Subcutaneous adipose tissue (tissue), 4 donors: Measurements from ENCODE around the gene PPP2R1B. TPM values are rescaled to one million over a fixed set of nuclear protein-coding genes. Genes with fewer than 3 reads are reported as not detected.

Experiments used
- CTCF ChIP-seq: fragments of 450-650 bp; IDR thresholded peaks from one replicate; pipeline ENCODE4 v1.5.1; 2016; ENCODE audit warnings: low read depth, mild to moderate bottlenecking, control low read depth, antibody characterized with exemption, moderate library complexity
- total RNA-seq, 4 donors: library from RNA; depleted of rRNA; stranded (reverse); fragments of >200 nt; gene quantifications; one replicate each; pipeline ENCODE4 v1.1.0, GENCODE V29; 2016

The PPP2R1B gene
- total RNA-seq: 100 to 1,000 TPM in 1 of 4 donors, 10 to 100 TPM in 3; 35.8 to 146 (median 67.8) TPM

- no peak for TF ChIP-seq CTCF
Measured at GRCh38 chr11:111765984-111766833, at the start of gene PPP2R1B. PPP2R1B (minus strand) TSS chr11:111766389; CDS start chr11:111766361, 28 bp downstream.

GRCh38 chr11:111815489-111815888 lies 49.3 kb upstream of the PPP2R1B start:
- no peak for TF ChIP-seq CTCF

DNA sequence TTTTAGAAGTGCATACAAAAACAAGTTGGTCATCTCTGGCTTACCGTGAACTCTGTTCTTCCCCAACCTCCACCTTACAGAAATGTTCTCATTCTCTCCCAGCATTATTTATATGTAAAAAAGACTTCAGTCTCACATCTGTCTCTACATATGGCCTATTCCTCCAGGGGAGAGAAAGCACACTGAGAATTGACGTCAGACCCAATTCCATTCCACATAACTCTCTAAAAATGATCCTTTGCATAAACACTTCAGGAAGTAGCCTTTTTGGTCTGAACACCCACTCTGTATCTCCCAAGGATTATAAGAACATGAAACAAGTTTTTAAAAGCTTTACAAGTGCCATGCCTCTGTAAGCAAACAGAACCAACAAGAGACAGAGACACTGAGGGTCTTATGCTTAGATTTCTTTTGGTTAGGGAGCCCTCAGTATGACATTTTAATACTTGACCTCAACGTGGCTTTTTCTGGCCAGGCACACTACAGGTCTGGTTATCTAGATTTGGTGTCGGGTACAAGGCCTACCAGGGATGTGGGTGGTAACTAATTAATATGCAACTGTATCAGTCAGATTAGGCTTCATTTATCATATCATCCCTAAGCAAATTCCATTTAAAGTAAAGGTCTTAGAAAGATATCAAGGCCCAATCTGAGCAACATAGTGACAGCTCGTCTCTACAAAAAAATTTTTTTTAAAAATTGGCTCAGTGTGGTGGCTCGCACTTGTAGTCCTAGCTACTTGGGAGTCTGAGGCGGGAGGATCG lies 48.5 kb upstream of the PPP2R1B start:
- TF ChIP-seq CTCF: no peak

DNA sequence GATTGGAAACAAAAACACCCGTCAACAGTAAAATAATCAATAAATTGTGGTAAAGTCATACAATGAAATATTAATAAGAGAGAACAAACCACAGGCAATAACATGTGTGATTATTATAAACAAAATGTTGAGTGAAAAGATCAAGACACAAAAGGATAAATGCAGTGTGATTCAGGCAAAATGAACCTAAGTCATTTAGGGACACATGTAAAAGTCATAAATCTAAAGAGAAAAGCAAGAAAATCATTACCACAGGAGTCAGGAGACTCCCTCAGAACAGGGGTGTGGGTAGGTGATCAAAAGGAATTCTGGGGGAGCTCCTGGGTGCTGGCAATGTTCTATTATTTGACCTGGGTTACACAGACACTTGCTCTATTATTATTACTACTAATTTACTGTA lies 47.9 kb upstream of the PPP2R1B start:
- no peak for TF ChIP-seq CTCF

DNA sequence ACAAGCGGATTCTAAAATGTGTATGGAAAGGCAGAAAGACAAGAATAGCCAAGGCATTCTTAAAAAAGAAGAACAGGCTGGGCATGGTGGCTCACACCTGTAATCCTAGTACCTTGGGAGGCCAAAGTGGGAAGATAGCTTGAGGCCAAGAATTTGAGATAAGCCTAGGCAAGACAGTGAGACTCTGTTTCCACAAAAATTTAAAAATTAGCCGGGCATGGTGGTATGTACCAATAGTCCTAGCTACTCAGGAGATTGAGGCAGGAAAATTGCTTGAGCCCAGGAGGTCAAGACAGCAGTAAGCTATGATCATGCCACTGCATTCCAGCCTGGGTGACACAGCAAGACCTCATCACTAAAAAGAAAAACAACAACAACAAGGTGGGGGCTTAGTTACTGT lies 46.0 kb upstream of the PPP2R1B start:
- TF ChIP-seq CTCF: no peak

DNA sequence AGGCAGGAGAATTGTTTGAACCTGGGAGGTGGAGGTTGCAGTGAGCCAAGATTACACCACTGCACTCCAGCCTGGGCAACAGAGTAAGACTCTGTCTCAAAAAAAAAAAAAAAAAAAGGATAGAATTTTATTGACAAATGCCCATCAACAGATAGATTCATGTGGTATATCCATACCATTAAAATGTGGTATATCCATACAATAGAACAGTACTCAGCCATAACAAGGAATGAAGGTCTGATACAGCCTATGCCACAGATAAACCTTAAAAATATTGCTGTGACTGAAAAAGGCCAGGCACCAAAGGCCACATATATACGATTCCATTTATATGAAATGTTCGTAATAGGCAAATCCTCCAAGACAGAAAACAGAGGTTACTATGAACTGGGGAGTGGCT lies 45.3 kb upstream of the PPP2R1B start:
- TF ChIP-seq CTCF: no peak

DNA sequence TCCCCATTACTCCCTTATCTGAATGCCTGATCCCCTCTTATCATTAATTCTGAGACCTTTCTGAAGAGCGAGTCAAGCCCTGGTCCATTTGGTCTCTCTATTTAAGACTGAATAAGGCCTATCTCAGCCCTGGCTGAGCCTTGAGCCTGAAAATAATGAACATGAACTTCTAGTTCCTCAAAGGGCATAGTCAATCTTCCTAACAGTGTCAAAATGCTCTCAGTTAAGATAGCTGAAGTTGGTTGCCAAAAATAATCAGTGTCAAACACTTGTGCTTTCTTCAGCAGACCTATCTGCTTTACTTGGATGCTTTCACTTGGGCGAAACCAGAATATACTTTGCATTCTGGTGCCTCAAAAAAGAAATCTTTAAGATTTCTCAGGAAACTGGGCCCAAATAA lies 42.6 kb upstream of the PPP2R1B start:
- no peak for TF ChIP-seq CTCF
